ENCODE measurements around the gene PLPP6. TPM values are rescaled to one million over a fixed set of nuclear protein-coding genes. Genes with fewer than 3 reads are reported as not detected.

PLPP6 gene
- total RNA-seq, 4 donors from 2014 or later = 8.4 to 15.1 (median 12.8) TPM

GRCh38 chr9:4684820-4685219, 22.7 kb downstream of the PLPP6 start:
- no peak overlapping the region for H3K4me3 ChIP-seq
- H3K36me3 ChIP-seq = peaks cover 8% of the 10 kb centered on the region
- no peak for DNase-seq (ENCODE audit: low spot score in 2 of 2)
- TF ChIP-seq EP300 (IDR thresholded peaks at IDR 0.05) = no peak
- TF ChIP-seq POLR2AphosphoS5 (IDR thresholded peaks at IDR 0.05) = no peak
- no peak for TF ChIP-seq CTCF (IDR thresholded peaks at IDR 0.05)
- TF ChIP-seq POLR2A (IDR thresholded peaks at IDR 0.05) = no peak
- WGBS = 94% methylated on average over 4 of the region's 4 CpGs
- peaks cover 32% of the 10 kb centered on the region for H3K4me1 ChIP-seq
- no peaks in the 10 kb centered on the region for H3K9me3 ChIP-seq
- H3K27me3 ChIP-seq = no peaks in the 10 kb centered on the region
- H3K27ac ChIP-seq = no peak overlapping the region

- H3K36me3 ChIP-seq = peaks cover 12% of the 10 kb centered on the region
- 81% methylated on average over 4 of the region's 4 CpGs for WGBS
- TF ChIP-seq CTCF (IDR thresholded peaks at IDR 0.05) (no peak), POLR2A (IDR thresholded peaks at IDR 0.05) (no peak), POLR2AphosphoS5 (IDR thresholded peaks at IDR 0.05) (no peak), EP300 (IDR thresholded peaks at IDR 0.05) (no peak)
- H3K4me3 ChIP-seq = no peak overlapping the region
- H3K27ac ChIP-seq = no peak overlapping the region
- H3K27me3 ChIP-seq = no peaks in the 10 kb centered on the region
- peaks cover 22% of the 10 kb centered on the region for H3K4me1 ChIP-seq
- DNase-seq (ENCODE audit: low spot score in 2 of 2) = no peak
- H3K9me3 ChIP-seq = no peaks in the 10 kb centered on the region
Measured at GRCh38 chr9:4686112-4686511, 24.0 kb downstream of the PLPP6 start.

GRCh38 chr9:4686584-4686983, 24.5 kb downstream of the PLPP6 start:
- H3K27ac ChIP-seq = no peak overlapping the region
- H3K4me3 ChIP-seq = no peak overlapping the region
- no peaks in the 10 kb centered on the region for H3K9me3 ChIP-seq
- no peaks in the 10 kb centered on the region for H3K27me3 ChIP-seq
- peaks cover 17% of the 10 kb centered on the region for H3K4me1 ChIP-seq
- 59% methylated on average over 1 of the region's 1 CpG for WGBS
- TF ChIP-seq EP300 (IDR thresholded peaks at IDR 0.05) (no peak), POLR2AphosphoS5 (IDR thresholded peaks at IDR 0.05) (no peak), POLR2A (IDR thresholded peaks at IDR 0.05) (no peak), CTCF (IDR thresholded peaks at IDR 0.05) (no peak)
- peaks cover 16% of the 10 kb centered on the region for H3K36me3 ChIP-seq
- no peak for DNase-seq (ENCODE audit: low spot score in 2 of 2)

GRCh38 chr9:4689021-4689420, 26.9 kb downstream of the PLPP6 start:
- Histone ChIP-seq H3K9me3 (no peaks in the 10 kb centered on the region), H3K4me3 (no peak overlapping the region), H3K27me3 (no peaks in the 10 kb centered on the region), H3K27ac (no peak overlapping the region), H3K4me1 (peaks cover 13% of the 10 kb centered on the region), H3K36me3 (peaks cover 20% of the 10 kb centered on the region)
- no peak for TF ChIP-seq CTCF (IDR thresholded peaks at IDR 0.05)
- TF ChIP-seq EP300 (IDR thresholded peaks at IDR 0.05) = no peak
- no peak for TF ChIP-seq POLR2AphosphoS5 (IDR thresholded peaks at IDR 0.05)
- TF ChIP-seq POLR2A (IDR thresholded peaks at IDR 0.05) = no peak
- WGBS = 76% methylated on average over 2 of the region's 2 CpGs
- DNase-seq (ENCODE audit: low spot score in 2 of 2) = no peak

GRCh38 chr9:4689687-4690104, 27.6 kb downstream of the PLPP6 start:
- H3K36me3 ChIP-seq = peaks cover 27% of the 10 kb centered on the region

More at GRCh38 chr9:4689687-4690104, 27.6 kb downstream of the PLPP6 start:
- 65% methylated on average over 1 of the region's 1 CpG for WGBS
- no peak for TF ChIP-seq CTCF (IDR thresholded peaks at IDR 0.05)
- no peak for TF ChIP-seq EP300 (IDR thresholded peaks at IDR 0.05)
- no peak for TF ChIP-seq POLR2AphosphoS5 (IDR thresholded peaks at IDR 0.05)
- TF ChIP-seq POLR2A (IDR thresholded peaks at IDR 0.05) = no peak
- Histone ChIP-seq H3K27me3 (no peaks in the 10 kb centered on the region), H3K27ac (no peak overlapping the region), H3K9me3 (no peaks in the 10 kb centered on the region), H3K4me1 (peaks cover 13% of the 10 kb centered on the region), H3K4me3 (no peak overlapping the region)
- no peak for DNase-seq (ENCODE audit: low spot score in 2 of 2)

Data from suprapubic skin (tissue), 4 donors.